ENCODE measurements around the gene KCNH1.

DNA sequence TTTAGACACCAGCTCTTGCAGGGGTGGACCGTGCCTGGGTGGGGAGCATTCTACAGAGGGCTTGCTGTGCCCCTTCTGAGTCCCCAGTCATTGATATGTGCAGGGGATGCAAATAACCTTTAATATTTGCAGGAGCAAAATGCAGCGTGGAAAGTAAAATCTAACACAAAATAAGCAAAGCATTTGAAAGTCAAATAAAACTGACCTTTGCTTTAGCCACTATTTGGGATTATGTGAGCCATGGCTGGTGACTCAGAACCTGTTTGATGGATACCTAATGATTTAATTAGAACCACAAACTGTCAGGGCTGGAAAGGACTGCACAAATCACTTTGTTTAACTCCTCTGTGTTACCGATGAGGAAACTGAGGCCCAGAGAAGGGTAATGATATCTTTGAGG is 427.7 kb downstream of the KCNH1 start:
- TF ChIP-seq ZNF274 (IDR thresholded peaks at IDR 0.05; ENCODE audit: insufficient read depth, insufficient read length) (no peak), EP300 (IDR thresholded peaks at IDR 0.05; ENCODE audit: borderline replicate concordance in 1 of 2, control insufficient read depth in 1 of 2, low read depth in 2 of 2, low read length in 2 of 2) (no peak)
- TF ChIP-seq, protein P1, sequence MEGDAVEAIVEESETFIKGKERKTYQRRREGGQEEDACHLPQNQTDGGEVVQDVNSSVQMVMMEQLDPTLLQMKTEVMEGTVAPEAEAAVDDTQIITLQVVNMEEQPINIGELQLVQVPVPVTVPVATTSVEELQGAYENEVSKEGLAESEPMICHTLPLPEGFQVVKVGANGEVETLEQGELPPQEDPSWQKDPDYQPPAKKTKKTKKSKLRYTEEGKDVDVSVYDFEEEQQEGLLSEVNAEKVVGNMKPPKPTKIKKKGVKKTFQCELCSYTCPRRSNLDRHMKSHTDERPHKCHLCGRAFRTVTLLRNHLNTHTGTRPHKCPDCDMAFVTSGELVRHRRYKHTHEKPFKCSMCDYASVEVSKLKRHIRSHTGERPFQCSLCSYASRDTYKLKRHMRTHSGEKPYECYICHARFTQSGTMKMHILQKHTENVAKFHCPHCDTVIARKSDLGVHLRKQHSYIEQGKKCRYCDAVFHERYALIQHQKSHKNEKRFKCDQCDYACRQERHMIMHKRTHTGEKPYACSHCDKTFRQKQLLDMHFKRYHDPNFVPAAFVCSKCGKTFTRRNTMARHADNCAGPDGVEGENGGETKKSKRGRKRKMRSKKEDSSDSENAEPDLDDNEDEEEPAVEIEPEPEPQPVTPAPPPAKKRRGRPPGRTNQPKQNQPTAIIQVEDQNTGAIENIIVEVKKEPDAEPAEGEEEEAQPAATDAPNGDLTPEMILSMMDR (IDR thresholded peaks at IDR 0.05 in 2 of 3, conservative IDR thresholded peaks at IDR 0.05 in 1 of 3; ENCODE audit: control insufficient read depth in 2 of 3, extremely low read depth in 1 of 3, insufficient read depth in 1 of 3, low read depth in 3 of 3, low read length in 3 of 3): no peak
- TF ChIP-seq, protein P2, sequence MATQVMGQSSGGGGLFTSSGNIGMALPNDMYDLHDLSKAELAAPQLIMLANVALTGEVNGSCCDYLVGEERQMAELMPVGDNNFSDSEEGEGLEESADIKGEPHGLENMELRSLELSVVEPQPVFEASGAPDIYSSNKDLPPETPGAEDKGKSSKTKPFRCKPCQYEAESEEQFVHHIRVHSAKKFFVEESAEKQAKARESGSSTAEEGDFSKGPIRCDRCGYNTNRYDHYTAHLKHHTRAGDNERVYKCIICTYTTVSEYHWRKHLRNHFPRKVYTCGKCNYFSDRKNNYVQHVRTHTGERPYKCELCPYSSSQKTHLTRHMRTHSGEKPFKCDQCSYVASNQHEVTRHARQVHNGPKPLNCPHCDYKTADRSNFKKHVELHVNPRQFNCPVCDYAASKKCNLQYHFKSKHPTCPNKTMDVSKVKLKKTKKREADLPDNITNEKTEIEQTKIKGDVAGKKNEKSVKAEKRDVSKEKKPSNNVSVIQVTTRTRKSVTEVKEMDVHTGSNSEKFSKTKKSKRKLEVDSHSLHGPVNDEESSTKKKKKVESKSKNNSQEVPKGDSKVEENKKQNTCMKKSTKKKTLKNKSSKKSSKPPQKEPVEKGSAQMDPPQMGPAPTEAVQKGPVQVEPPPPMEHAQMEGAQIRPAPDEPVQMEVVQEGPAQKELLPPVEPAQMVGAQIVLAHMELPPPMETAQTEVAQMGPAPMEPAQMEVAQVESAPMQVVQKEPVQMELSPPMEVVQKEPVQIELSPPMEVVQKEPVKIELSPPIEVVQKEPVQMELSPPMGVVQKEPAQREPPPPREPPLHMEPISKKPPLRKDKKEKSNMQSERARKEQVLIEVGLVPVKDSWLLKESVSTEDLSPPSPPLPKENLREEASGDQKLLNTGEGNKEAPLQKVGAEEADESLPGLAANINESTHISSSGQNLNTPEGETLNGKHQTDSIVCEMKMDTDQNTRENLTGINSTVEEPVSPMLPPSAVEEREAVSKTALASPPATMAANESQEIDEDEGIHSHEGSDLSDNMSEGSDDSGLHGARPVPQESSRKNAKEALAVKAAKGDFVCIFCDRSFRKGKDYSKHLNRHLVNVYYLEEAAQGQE (IDR thresholded peaks at IDR 0.05; ENCODE audit: low read depth, low read length): no peak

Data from GM12878 (cell line).